Progenitor cell of endocrine pancreas (in vitro differentiated cells): ENCODE data around the gene FEZ2. TPM values are rescaled to one million over a fixed set of nuclear protein-coding genes. Genes with fewer than 3 reads are reported as not detected.

Experiments used
- DNase-seq: peaks from one replicate; pipeline ENCODE4 v3.0.0; 2021; ENCODE audit warnings: low spot score; ENCODE audit not compliant: unreplicated experiment
- H3K27ac Mint-ChIP-seq: 2 replicates; pipeline ENCODE4 v1.8.0; 2021; ENCODE audit warnings: mild to moderate bottlenecking, moderate library complexity, mixed read lengths
- H3K27me3 Mint-ChIP-seq: 2 replicates; pipeline ENCODE4 v1.8.0; 2021; ENCODE audit warnings: mixed read lengths
- H3K36me3 Mint-ChIP-seq: 2 replicates; pipeline ENCODE4 v1.8.0; 2022; ENCODE audit warnings: mixed read lengths; ENCODE audit not compliant: insufficient read depth
- H3K4me1 Mint-ChIP-seq: 2 replicates; pipeline ENCODE4 v1.8.0; 2021; ENCODE audit warnings: low read depth, mixed read lengths
- H3K4me3 Mint-ChIP-seq: 2 replicates; pipeline ENCODE4 v1.8.0; 2021; ENCODE audit warnings: low read depth, mild to moderate bottlenecking, moderate library complexity, mixed read lengths
- H3K9me3 Mint-ChIP-seq: 2 replicates; pipeline ENCODE4 v1.8.0; 2021; ENCODE audit warnings: low read depth, mixed read lengths
- CTCF ChIP-seq: fragments of 200-600 bp; sonication (generic); IDR thresholded peaks from one replicate; pipeline ENCODE4 v1.5.0; 2021; ENCODE audit warnings: antibody characterized with exemption, mild to moderate bottlenecking; ENCODE audit not compliant: unreplicated experiment
- total RNA-seq: library from RNA; stranded (reverse); gene quantifications from 2 replicates; pipeline ENCODE4 v1.2.1, GENCODE V29; 2021

The FEZ2 gene
- total RNA-seq, 1 donor from 2014 or later: 28.7 TPM

- H3K9me3 Mint-ChIP-seq: no peaks in the 10 kb centered on the region
- peaks cover 7% of the 10 kb centered on the region for H3K36me3 Mint-ChIP-seq
- no peaks in the 10 kb centered on the region for H3K27me3 Mint-ChIP-seq
- no peak for DNase-seq
- no peak overlapping the region for H3K27ac Mint-ChIP-seq
- H3K4me3 Mint-ChIP-seq: no peak overlapping the region
- H3K4me1 Mint-ChIP-seq: peaks cover 27% of the 10 kb centered on the region
- no peak for TF ChIP-seq CTCF
Observed at GRCh38 chr2:36509075-36509474, 88.9 kb downstream of the FEZ2 start.

GRCh38 chr2:36507408-36507812 is 90.6 kb downstream of the FEZ2 start:
- Mint-ChIP-seq H3K27me3 (no peaks in the 10 kb centered on the region), H3K36me3 (peaks cover 1% of the 10 kb centered on the region), H3K27ac (no peak overlapping the region), H3K4me1 (peaks cover 21% of the 10 kb centered on the region), H3K4me3 (no peak overlapping the region), H3K9me3 (no peaks in the 10 kb centered on the region)
- peak; percentile 68 for TF ChIP-seq CTCF
- DNase-seq: peak; percentile 19

Other genes starting within 250 kb of the FEZ2 start
- 25.8 and 33.8 TPM in 2 replicates for gene CRIM1, start 242.4 kb downstream of the FEZ2 start, total RNA-seq
- gene VIT, start 98.5 kb upstream of the FEZ2 start, total RNA-seq: not detected in 2 replicates